HG03460 (cell line): ENCODE measurements around the gene TBX3.

Source experiments
- ATAC-seq: cut with Tn5 transposase; IDR thresholded peaks from one replicate; pipeline ENCODE4 v1.9.1; 2021; ENCODE audit not compliant: unreplicated experiment

Gene TBX3

GRCh38 chr12:114669401-114670290 is 14.3 kb downstream of the TBX3 start:
- no peak for ATAC-seq

GRCh38 chr12:114668886-114669288 is 15.1 kb downstream of the TBX3 start:
- no peak for ATAC-seq

- ATAC-seq: no peak
These were observed 15.7 kb downstream of the TBX3 start for GRCh38 chr12:114668151-114668885.

- no peak for ATAC-seq
These were observed 16.3 kb downstream of the TBX3 start for GRCh38 chr12:114667669-114668150.

- ATAC-seq: no peak
These were observed 17.0 kb downstream of the TBX3 start for GRCh38 chr12:114666746-114667668.

GRCh38 chr12:114665411-114666260 is 18.3 kb downstream of the TBX3 start:
- ATAC-seq: no peak

- ATAC-seq: no peak
These were observed 19.2 kb downstream of the TBX3 start for GRCh38 chr12:114664651-114665320.

- no peak for ATAC-seq
These were observed 21.3 kb downstream of the TBX3 start for GRCh38 chr12:114662512-114663177.

- no peak for ATAC-seq
These were observed 22.7 kb downstream of the TBX3 start for GRCh38 chr12:114661245-114661644.

- no peak for ATAC-seq
These were observed 24.9 kb downstream of the TBX3 start for GRCh38 chr12:114659084-114659483.

GRCh38 chr12:114658002-114658441 is 26.0 kb downstream of the TBX3 start:
- no peak for ATAC-seq

- no peak for ATAC-seq
These were observed 26.4 kb downstream of the TBX3 start for GRCh38 chr12:114657597-114657920.

- ATAC-seq: no peak
These were observed 26.9 kb downstream of the TBX3 start for GRCh38 chr12:114656906-114657596.

- no peak for ATAC-seq
These were observed 27.8 kb downstream of the TBX3 start for GRCh38 chr12:114655934-114656749.

GRCh38 chr12:114649585-114649984 is 34.4 kb downstream of the TBX3 start:
- ATAC-seq: no peak

GRCh38 chr12:114648711-114649110 is 35.3 kb downstream of the TBX3 start:
- ATAC-seq: no peak

GRCh38 chr12:114638790-114639435 is 45.1 kb downstream of the TBX3 start:
- no peak for ATAC-seq
